ENCODE data around the gene SUSD6. TPM values are rescaled to one million over a fixed set of nuclear protein-coding genes. Genes with fewer than 3 reads are reported as not detected.

The SUSD6 gene
- total and polyA plus RNA-seq, 2 experiments from 2014 or later = 2.8 to 3.4 TPM

- ATAC-seq (no peak), DNase-seq (ENCODE audit: low spot score) (no peak)
- Mint-ChIP-seq H3K27me3 (ENCODE audit: insufficient read depth, low read depth, poor library complexity) (peaks cover 2% of the 10 kb centered on the region), H3K9me3 (no peaks in the 10 kb centered on the region), H3K4me1 (peaks cover 33% of the 10 kb centered on the region), H3K4me3 (no peak overlapping the region), H3K36me3 (ENCODE audit: low read depth) (no peaks in the 10 kb centered on the region), H3K27ac (no peak overlapping the region)
- no peak overlapping the region for H3K4me3 ChIP-seq
- no peaks in the 10 kb centered on the region for H3F3A ChIP-seq (replicated peaks; ENCODE audit: low read depth)
- TF ChIP-seq CTCF (conservative IDR thresholded peaks at IDR 0.05; ENCODE audit: low read depth in 2 of 2) (no peak), STAT1 (IDR thresholded peaks at IDR 0.05; ENCODE audit: unreplicated experiment) (no peak), ZNF114 (CRISPR knock-in tag; IDR thresholded peaks at IDR 0.05) (no peak), NANOG (IDR thresholded peaks at IDR 0.05; ENCODE audit: borderline replicate concordance) (no peak), POLR2AphosphoS5 (IDR thresholded peaks at IDR 0.05; ENCODE audit: low read depth) (no peak), JUNB (IDR thresholded peaks at IDR 0.05; ENCODE audit: unreplicated experiment) (no peak), ZNF331 (CRISPR knock-in tag; IDR thresholded peaks at IDR 0.05; ENCODE audit: low read depth) (no peak), EZH2phosphoT487 (IDR thresholded peaks at IDR 0.05; ENCODE audit: unreplicated experiment) (no peak), EZH2 (IDR thresholded peaks at IDR 0.05; ENCODE audit: low read depth, unreplicated experiment) (no peak), CREB1 (CRISPR knock-in tag; IDR thresholded peaks at IDR 0.05; ENCODE audit: low read depth) (no peak)
- TF ChIP-seq, protein P1, sequence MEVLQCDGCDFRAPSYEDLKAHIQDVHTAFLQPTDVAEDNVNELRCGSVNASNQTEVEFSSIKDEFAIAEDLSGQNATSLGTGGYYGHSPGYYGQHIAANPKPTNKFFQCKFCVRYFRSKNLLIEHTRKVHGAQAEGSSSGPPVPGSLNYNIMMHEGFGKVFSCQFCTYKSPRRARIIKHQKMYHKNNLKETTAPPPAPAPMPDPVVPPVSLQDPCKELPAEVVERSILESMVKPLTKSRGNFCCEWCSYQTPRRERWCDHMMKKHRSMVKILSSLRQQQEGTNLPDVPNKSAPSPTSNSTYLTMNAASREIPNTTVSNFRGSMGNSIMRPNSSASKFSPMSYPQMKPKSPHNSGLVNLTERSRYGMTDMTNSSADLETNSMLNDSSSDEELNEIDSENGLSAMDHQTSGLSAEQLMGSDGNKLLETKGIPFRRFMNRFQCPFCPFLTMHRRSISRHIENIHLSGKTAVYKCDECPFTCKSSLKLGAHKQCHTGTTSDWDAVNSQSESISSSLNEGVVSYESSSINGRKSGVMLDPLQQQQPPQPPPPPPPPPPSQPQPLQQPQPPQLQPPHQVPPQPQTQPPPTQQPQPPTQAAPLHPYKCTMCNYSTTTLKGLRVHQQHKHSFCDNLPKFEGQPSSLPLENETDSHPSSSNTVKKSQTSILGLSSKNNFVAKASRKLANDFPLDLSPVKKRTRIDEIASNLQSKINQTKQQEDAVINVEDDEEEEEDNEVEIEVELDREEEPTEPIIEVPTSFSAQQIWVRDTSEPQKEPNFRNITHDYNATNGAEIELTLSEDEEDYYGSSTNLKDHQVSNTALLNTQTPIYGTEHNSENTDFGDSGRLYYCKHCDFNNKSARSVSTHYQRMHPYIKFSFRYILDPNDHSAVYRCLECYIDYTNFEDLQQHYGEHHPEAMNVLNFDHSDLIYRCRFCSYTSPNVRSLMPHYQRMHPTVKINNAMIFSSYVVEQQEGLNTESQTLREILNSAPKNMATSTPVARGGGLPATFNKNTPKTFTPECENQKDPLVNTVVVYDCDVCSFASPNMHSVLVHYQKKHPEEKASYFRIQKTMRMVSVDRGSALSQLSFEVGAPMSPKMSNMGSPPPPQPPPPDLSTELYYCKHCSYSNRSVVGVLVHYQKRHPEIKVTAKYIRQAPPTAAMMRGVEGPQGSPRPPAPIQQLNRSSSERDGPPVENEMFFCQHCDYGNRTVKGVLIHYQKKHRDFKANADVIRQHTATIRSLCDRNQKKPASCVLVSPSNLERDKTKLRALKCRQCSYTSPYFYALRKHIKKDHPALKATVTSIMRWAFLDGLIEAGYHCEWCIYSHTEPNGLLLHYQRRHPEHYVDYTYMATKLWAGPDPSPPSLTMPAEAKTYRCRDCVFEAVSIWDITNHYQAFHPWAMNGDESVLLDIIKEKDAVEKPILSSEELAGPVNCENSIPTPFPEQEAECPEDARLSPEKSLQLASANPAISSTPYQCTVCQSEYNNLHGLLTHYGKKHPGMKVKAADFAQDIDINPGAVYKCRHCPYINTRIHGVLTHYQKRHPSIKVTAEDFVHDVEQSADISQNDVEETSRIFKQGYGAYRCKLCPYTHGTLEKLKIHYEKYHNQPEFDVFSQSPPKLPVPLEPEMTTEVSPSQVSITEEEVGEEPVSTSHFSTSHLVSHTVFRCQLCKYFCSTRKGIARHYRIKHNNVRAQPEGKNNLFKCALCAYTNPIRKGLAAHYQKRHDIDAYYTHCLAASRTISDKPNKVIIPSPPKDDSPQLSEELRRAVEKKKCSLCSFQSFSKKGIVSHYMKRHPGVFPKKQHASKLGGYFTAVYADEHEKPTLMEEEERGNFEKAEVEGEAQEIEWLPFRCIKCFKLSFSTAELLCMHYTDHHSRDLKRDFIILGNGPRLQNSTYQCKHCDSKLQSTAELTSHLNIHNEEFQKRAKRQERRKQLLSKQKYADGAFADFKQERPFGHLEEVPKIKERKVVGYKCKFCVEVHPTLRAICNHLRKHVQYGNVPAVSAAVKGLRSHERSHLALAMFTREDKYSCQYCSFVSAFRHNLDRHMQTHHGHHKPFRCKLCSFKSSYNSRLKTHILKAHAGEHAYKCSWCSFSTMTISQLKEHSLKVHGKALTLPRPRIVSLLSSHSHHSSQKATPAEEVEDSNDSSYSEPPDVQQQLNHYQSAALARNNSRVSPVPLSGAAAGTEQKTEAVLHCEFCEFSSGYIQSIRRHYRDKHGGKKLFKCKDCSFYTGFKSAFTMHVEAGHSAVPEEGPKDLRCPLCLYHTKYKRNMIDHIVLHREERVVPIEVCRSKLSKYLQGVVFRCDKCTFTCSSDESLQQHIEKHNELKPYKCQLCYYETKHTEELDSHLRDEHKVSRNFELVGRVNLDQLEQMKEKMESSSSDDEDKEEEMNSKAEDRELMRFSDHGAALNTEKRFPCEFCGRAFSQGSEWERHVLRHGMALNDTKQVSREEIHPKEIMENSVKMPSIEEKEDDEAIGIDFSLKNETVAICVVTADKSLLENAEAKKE (CRISPR knock-in tag; IDR thresholded peaks at IDR 0.05) = no peak
- TF ChIP-seq, protein P2, sequence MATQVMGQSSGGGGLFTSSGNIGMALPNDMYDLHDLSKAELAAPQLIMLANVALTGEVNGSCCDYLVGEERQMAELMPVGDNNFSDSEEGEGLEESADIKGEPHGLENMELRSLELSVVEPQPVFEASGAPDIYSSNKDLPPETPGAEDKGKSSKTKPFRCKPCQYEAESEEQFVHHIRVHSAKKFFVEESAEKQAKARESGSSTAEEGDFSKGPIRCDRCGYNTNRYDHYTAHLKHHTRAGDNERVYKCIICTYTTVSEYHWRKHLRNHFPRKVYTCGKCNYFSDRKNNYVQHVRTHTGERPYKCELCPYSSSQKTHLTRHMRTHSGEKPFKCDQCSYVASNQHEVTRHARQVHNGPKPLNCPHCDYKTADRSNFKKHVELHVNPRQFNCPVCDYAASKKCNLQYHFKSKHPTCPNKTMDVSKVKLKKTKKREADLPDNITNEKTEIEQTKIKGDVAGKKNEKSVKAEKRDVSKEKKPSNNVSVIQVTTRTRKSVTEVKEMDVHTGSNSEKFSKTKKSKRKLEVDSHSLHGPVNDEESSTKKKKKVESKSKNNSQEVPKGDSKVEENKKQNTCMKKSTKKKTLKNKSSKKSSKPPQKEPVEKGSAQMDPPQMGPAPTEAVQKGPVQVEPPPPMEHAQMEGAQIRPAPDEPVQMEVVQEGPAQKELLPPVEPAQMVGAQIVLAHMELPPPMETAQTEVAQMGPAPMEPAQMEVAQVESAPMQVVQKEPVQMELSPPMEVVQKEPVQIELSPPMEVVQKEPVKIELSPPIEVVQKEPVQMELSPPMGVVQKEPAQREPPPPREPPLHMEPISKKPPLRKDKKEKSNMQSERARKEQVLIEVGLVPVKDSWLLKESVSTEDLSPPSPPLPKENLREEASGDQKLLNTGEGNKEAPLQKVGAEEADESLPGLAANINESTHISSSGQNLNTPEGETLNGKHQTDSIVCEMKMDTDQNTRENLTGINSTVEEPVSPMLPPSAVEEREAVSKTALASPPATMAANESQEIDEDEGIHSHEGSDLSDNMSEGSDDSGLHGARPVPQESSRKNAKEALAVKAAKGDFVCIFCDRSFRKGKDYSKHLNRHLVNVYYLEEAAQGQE (IDR thresholded peaks at IDR 0.05; ENCODE audit: unreplicated experiment) = no peak
- TF ChIP-seq, protein P3, sequence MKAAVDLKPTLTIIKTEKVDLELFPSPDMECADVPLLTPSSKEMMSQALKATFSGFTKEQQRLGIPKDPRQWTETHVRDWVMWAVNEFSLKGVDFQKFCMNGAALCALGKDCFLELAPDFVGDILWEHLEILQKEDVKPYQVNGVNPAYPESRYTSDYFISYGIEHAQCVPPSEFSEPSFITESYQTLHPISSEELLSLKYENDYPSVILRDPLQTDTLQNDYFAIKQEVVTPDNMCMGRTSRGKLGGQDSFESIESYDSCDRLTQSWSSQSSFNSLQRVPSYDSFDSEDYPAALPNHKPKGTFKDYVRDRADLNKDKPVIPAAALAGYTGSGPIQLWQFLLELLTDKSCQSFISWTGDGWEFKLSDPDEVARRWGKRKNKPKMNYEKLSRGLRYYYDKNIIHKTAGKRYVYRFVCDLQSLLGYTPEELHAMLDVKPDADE (IDR thresholded peaks at IDR 0.05) = no peak
- H4K20me1 ChIP-seq (replicated peaks; ENCODE audit: insufficient read depth) = no peaks in the 10 kb centered on the region
- no peaks in the 10 kb centered on the region for H3K27me3 ChIP-seq (ENCODE audit: insufficient read depth)
- H3K27ac ChIP-seq (ENCODE audit: low read depth) = no peak overlapping the region
- H3K79me2 ChIP-seq (replicated peaks; ENCODE audit: insufficient read depth) = no peaks in the 10 kb centered on the region
- no peak overlapping the region for H3K4me2 ChIP-seq
- no peaks in the 10 kb centered on the region for H3K36me3 ChIP-seq (ENCODE audit: insufficient read depth)
- H3K9me2 ChIP-seq (ENCODE audit: insufficient read depth) = 0 out of 2 replicates have a peak, but pooled peaks cover 5% of the 10 kb centered on the region
- no peak overlapping the region for H2AFZ ChIP-seq
- peaks cover 4% of the 10 kb centered on the region; the same call in 1 of the 2 replicates for H3K4me1 ChIP-seq (ENCODE audit: insufficient read depth)
Measured at GRCh38 chr14:69669375-69669774, 58.0 kb downstream of the SUSD6 start.

Data from GM23338 (cell line).